Aorta (tissue), 5 donors: ENCODE results near the gene HLA-DPB1. TPM values are rescaled to one million over a fixed set of nuclear protein-coding genes. Genes with fewer than 3 reads are reported as not detected.

Experiments used
- ATAC-seq: fragments of 200-7000 bp; cut with Tn5 transposase; one replicate; pipeline ENCODE4 v1.9.1; 2022; ENCODE audit warnings: moderate library complexity; ENCODE audit not compliant: low FRiP score
- DNase-seq, 2 donors: peaks; one replicate each; pipeline ENCODE4 v3.0.0-alpha.2; 2020
- H3K27ac ChIP-seq, 2 donors: one replicate each; pipeline ENCODE4 v1.5.1; 2013; ENCODE audit warnings: low read length in 2 of 2, mild to moderate bottlenecking in 2 of 2, moderate library complexity in 2 of 2, control low read depth in 1 of 2, inconsistent platforms in 1 of 2, low read depth in 1 of 2
- H3K27me3 ChIP-seq, 2 donors: one replicate each; pipeline ENCODE4 v1.6.1; 2013; ENCODE audit warnings: control low read depth in 1 of 2, low read length in 1 of 2, mild to moderate bottlenecking in 1 of 2, moderate library complexity in 1 of 2; ENCODE audit not compliant: insufficient read depth in 2 of 2, control insufficient read depth in 1 of 2
- H3K36me3 ChIP-seq, 2 donors: one replicate each; pipeline ENCODE4 v1.6.1; 2013; ENCODE audit warnings: control low read depth in 1 of 2, low read length in 1 of 2, mild to moderate bottlenecking in 1 of 2; ENCODE audit not compliant: insufficient read depth in 2 of 2, control insufficient read depth in 1 of 2
- H3K4me1 ChIP-seq, 2 donors: one replicate each; pipeline ENCODE4 v1.6.1; 2013; ENCODE audit warnings: low read length in 2 of 2, control low read depth in 1 of 2, mild to moderate bottlenecking in 1 of 2, moderate library complexity in 1 of 2; ENCODE audit not compliant: insufficient read depth in 2 of 2, control insufficient read depth in 1 of 2
- H3K4me3 ChIP-seq, 2 donors: one replicate each; pipeline ENCODE4 v1.5.1; 2013; ENCODE audit warnings: low read length in 2 of 2, control low read depth in 1 of 2, mild to moderate bottlenecking in 1 of 2
- H3K9me3 ChIP-seq: one replicate; pipeline ENCODE4 v1.6.1; 2013; ENCODE audit warnings: mild to moderate bottlenecking, low read length; ENCODE audit not compliant: control insufficient read depth
- WGBS, 2 donors: extraction: QIAGEN DNeasy Blood & Tissue Kit; methylation state at CpG; one replicate each; pipeline ENCODE4 v1.1.7; 2013; 5-methylcytosine and 5-hydroxymethylcytosine counted together
- intact Hi-C, 2 donors: fragments of 100-400 bp; cut with DNase I; formaldehyde crosslinking; loops; one replicate each; pipeline versions ENCODE4 v1.14.2 to v1.15.0; 2022
- polyA plus RNA-seq, 2 donors: library from polyadenylated mRNA; stranded (reverse); fragments of 200-250 nt; gene quantifications; one replicate each; pipeline ENCODE4 v1.2.3, GENCODE V29; 2013
- total RNA-seq, 2 donors: library from RNA; stranded (reverse); fragmentation: NEBNext Ultra II Directional; extraction: Animal tissue kit (Norgen Biotek cat#: 25700); gene quantifications; one replicate each; pipeline ENCODE4 v1.2.1, GENCODE V29; 2021
- donor health status: healthy with polysubstance abuse.
- donor health status: Bipolar disorder and iron deficiency.
- donor health status: DM: no; HTN: no; CAD: no.
- donor health status: DM: no; HTN: no; CAD: no.
- donor health status: DM: yes; HTN: yes; CAD: no.

The HLA-DPB1 gene
- total and polyA plus RNA-seq, 4 donors, result 45.4 to 215 (median 106) TPM

- no peaks in the 10 kb centered on the region for H3K36me3 ChIP-seq
- no peak overlapping the region for H3K4me3 ChIP-seq
- H3K9me3 ChIP-seq, result peaks cover 4% of the 10 kb centered on the region
- no peaks in the 10 kb centered on the region for H3K4me1 ChIP-seq
- ATAC-seq, result no peak
- 76 to 81% methylated on average over 4 of the region's 4 CpGs for WGBS, 2 donors
- intact Hi-C loops, result no loop called here
- no peaks in the 10 kb centered on the region for H3K27me3 ChIP-seq
- DNase-seq, result no peak
- H3K27ac ChIP-seq, result no peak overlapping the region
Measured at GRCh38 chr6:33124947-33125346, 49.2 kb downstream of the HLA-DPB1 start.

DNA sequence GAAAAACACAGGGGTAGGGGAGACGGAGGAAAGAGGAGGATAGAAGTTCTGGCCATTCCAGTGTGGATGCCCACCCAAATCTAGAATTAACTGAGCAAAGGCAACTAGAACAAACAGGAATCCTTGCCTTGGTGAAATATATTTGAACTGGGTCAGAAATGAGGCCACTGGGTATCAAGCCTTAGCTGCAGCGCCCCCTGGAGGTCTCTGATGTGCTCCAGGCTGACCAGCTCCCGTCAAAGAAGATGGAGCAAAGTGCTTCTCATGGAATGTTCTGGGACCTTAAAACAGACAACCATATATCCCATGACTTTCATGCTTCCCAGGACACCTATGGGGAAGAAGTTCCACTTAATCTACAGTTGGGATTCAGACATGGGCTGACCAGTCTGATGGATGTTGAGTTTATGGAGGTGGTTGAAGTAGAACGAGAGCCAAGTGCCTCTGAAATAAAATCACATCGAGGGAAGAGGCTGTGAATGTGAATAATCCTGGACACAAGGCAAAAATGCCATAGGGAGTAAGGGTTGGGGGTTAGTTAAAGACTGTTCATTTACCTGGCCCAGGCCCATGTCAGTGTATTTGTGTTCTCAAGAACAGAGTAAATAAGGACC, 50.4 kb downstream of the HLA-DPB1 start:
- 36% methylated on average over 5 of the region's 5 CpGs for WGBS, 2 donors
- no peaks in the 10 kb centered on the region for H3K36me3 ChIP-seq
- no peak overlapping the region for H3K4me3 ChIP-seq
- intact Hi-C loops, result no loop called here
- peaks cover 4% of the 10 kb centered on the region for H3K9me3 ChIP-seq
- H3K27me3 ChIP-seq, result no peaks in the 10 kb centered on the region
- ATAC-seq (peak; percentile 59), DNase-seq (peak; percentile 87 to 92)
- H3K4me1 ChIP-seq, result no peaks in the 10 kb centered on the region
- H3K27ac ChIP-seq, result no peak overlapping the region

GRCh38 chr6:33128318-33128717, 52.5 kb downstream of the HLA-DPB1 start:
- WGBS, 2 donors, result 54 to 75% methylated on average over 3 of the region's 3 CpGs
- intact Hi-C loops, result no loop called here

DNA sequence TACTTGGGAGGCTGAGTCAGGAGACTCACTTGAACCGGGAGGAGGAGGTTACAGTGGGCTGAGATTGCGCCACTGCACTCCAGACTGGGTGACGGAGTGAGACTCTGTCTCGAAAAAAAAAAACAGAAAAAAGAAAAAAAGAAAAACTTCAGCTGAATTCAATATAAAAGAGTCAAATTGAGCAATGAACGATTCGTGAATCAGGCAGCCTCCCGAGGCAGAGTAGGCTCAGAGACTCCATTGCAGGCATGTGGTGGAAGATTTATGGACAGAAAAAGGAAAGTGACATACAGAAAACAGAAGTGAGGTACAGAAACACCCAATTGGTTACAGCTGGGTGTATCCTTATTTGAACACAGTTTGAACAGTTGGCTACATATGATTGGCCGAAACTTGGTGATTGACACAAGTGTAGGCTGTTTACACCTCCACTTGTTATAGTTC, 56.3 kb downstream of the HLA-DPB1 start:
- WGBS, 2 donors, result 54 to 61% methylated on average over 8 of the region's 8 CpGs
- Histone ChIP-seq H3K27me3 (no peaks in the 10 kb centered on the region), H3K36me3 (no peaks in the 10 kb centered on the region), H3K4me1 (no peaks in the 10 kb centered on the region), H3K27ac (no peak overlapping the region), H3K9me3 (no peaks in the 10 kb centered on the region), H3K4me3 (no peak overlapping the region)
- ATAC-seq (no peak), DNase-seq (no peak)
- intact Hi-C loops, result no loop called here

More at GRCh38 chr6:33128318-33128717, 52.5 kb downstream of the HLA-DPB1 start:
- DNase-seq (no peak), ATAC-seq (no peak)
- H3K4me1 ChIP-seq, result no peaks in the 10 kb centered on the region
- H3K9me3 ChIP-seq, result peaks cover 3% of the 10 kb centered on the region
- H3K4me3 ChIP-seq, result no peak overlapping the region
- no peaks in the 10 kb centered on the region for H3K36me3 ChIP-seq
- H3K27ac ChIP-seq, result no peak overlapping the region
- no peaks in the 10 kb centered on the region for H3K27me3 ChIP-seq

- 50 to 53% methylated on average over 4 of the region's 4 CpGs for WGBS, 2 donors
- Histone ChIP-seq H3K4me3 (no peak overlapping the region), H3K36me3 (no peaks in the 10 kb centered on the region), H3K27me3 (no peaks in the 10 kb centered on the region), H3K9me3 (no peaks in the 10 kb centered on the region), H3K27ac (no peak overlapping the region), H3K4me1 (no peaks in the 10 kb centered on the region)
- intact Hi-C loops, result no loop called here
- ATAC-seq (no peak), DNase-seq (no peak)
Measured at GRCh38 chr6:33136310-33136900, 60.6 kb downstream of the HLA-DPB1 start.

Other genes starting within 250 kb of the HLA-DPB1 start
- 10 to 100 TPM; 26.5 to 48.1 TPM for gene TAP2, start 237.3 kb upstream of the HLA-DPB1 start, total RNA-seq
- 10 to 100 TPM in 1 of 2 donors, 1 to 10 TPM in 1; 2.5 to 25.6 TPM for gene TAP2, start 237.3 kb upstream of the HLA-DPB1 start, polyA plus RNA-seq
- 10 to 100 TPM; 40.8 to 58.4 TPM for gene PSMB8, start 231.9 kb upstream of the HLA-DPB1 start, total RNA-seq
- gene PSMB8, start 231.9 kb upstream of the HLA-DPB1 start, polyA plus RNA-seq, result 10 to 100 TPM; 59.6 to 69.7 TPM
- gene TAP1, start 222.3 kb upstream of the HLA-DPB1 start, total RNA-seq, result 10 to 100 TPM; 39.4 to 42.1 TPM
- 10 to 100 TPM; 14.4 to 48.3 TPM for gene TAP1, start 222.3 kb upstream of the HLA-DPB1 start, polyA plus RNA-seq
- gene PSMB9, start 221.8 kb upstream of the HLA-DPB1 start, total RNA-seq, result 10 to 100 TPM; 24.9 to 42.8 TPM
- 10 to 100 TPM; 27.9 to 38.8 TPM for gene PSMB9, start 221.8 kb upstream of the HLA-DPB1 start, polyA plus RNA-seq
- gene HLA-DMB, start 135.0 kb upstream of the HLA-DPB1 start, total RNA-seq, result 10 to 100 TPM; 20.1 to 73.1 TPM
- gene HLA-DMB, start 135.0 kb upstream of the HLA-DPB1 start, polyA plus RNA-seq, result 10 to 100 TPM in 1 of 2 donors, 1 to 10 TPM in 1; 3.6 to 35.7 TPM
- 100 to 1,000 TPM in 1 of 2 donors, 10 to 100 TPM in 1; 36.9 to 109 TPM for gene HLA-DMA, start 122.9 kb upstream of the HLA-DPB1 start, total RNA-seq
- gene HLA-DMA, start 122.9 kb upstream of the HLA-DPB1 start, polyA plus RNA-seq, result 10 to 100 TPM in 1 of 2 donors, 1 to 10 TPM in 1; 9.8 to 33.3 TPM
- gene BRD2, start 107.4 kb upstream of the HLA-DPB1 start, total RNA-seq, result 100 to 1,000 TPM; 166 to 181 TPM
- gene BRD2, start 107.4 kb upstream of the HLA-DPB1 start, polyA plus RNA-seq, result 100 to 1,000 TPM in 1 of 2 donors, 10 to 100 TPM in 1; 71.0 to 145 TPM
- 10 to 100 TPM; 10.4 to 16.7 TPM for gene HLA-DOA, start 66.4 kb upstream of the HLA-DPB1 start, total RNA-seq
- 1 to 10 TPM in 1 of 2 donors, under 1 TPM in 1; 0.28 to 2.8 TPM for gene HLA-DOA, start 66.4 kb upstream of the HLA-DPB1 start, polyA plus RNA-seq
- 100 to 1,000 TPM; 122 to 203 TPM for gene HLA-DPA1, start 2.3 kb upstream of the HLA-DPB1 start, total RNA-seq
- gene HLA-DPA1, start 2.3 kb upstream of the HLA-DPB1 start, polyA plus RNA-seq, result 10 to 100 TPM; 18.6 to 74.9 TPM
- gene COL11A2, start 116.5 kb downstream of the HLA-DPB1 start, total RNA-seq, result 1 to 10 TPM; 1.6 to 1.7 TPM
- 1 to 10 TPM in 1 of 2 donors, under 1 TPM in 1; 0.13 to 3.6 TPM for gene COL11A2, start 116.5 kb downstream of the HLA-DPB1 start, polyA plus RNA-seq
- gene RXRB, start 124.7 kb downstream of the HLA-DPB1 start, total RNA-seq, result 10 to 100 TPM; 51.6 to 55.4 TPM
- 100 to 1,000 TPM in 1 of 2 donors, 10 to 100 TPM in 1; 14.1 to 120 TPM for gene RXRB, start 124.7 kb downstream of the HLA-DPB1 start, polyA plus RNA-seq
- gene SLC39A7, start 124.9 kb downstream of the HLA-DPB1 start, total RNA-seq, result 10 to 100 TPM; 86.9 to 90.3 TPM
- 100 to 1,000 TPM in 1 of 2 donors, 10 to 100 TPM in 1; 59.7 to 102 TPM for gene SLC39A7, start 124.9 kb downstream of the HLA-DPB1 start, polyA plus RNA-seq
- gene HSD17B8, start 128.7 kb downstream of the HLA-DPB1 start, total RNA-seq, result 1 to 10 TPM; 2.7 to 4.4 TPM
- 1 to 10 TPM; 4.4 to 8.8 TPM for gene HSD17B8, start 128.7 kb downstream of the HLA-DPB1 start, polyA plus RNA-seq
- 10 to 100 TPM; 34.1 to 38.1 TPM for gene RING1, start 132.5 kb downstream of the HLA-DPB1 start, total RNA-seq
- 10 to 100 TPM; 26.4 to 64.0 TPM for gene RING1, start 132.5 kb downstream of the HLA-DPB1 start, polyA plus RNA-seq
- gene VPS52, start 195.9 kb downstream of the HLA-DPB1 start, total RNA-seq, result 10 to 100 TPM; 32.1 to 51.4 TPM
- 10 to 100 TPM; 16.0 to 66.6 TPM for gene VPS52, start 195.9 kb downstream of the HLA-DPB1 start, polyA plus RNA-seq
- gene RPS18, start 196.1 kb downstream of the HLA-DPB1 start, total RNA-seq, result 1,000 to 10,000 TPM; 1,497 to 1,720 TPM
- gene RPS18, start 196.1 kb downstream of the HLA-DPB1 start, polyA plus RNA-seq, result 1,000 to 10,000 TPM; 4,066 to 5,431 TPM
- 10 to 100 TPM; 12.7 to 14.3 TPM for gene B3GALT4, start 201.1 kb downstream of the HLA-DPB1 start, total RNA-seq
- gene B3GALT4, start 201.1 kb downstream of the HLA-DPB1 start, polyA plus RNA-seq, result 10 to 100 TPM in 1 of 2 donors, 1 to 10 TPM in 1; 8.3 to 17.0 TPM
- 10 to 100 TPM; 40.6 TPM for gene WDR46, start 213.2 kb downstream of the HLA-DPB1 start, total RNA-seq
- 100 to 1,000 TPM in 1 of 2 donors, 10 to 100 TPM in 1; 24.5 to 143 TPM for gene WDR46, start 213.2 kb downstream of the HLA-DPB1 start, polyA plus RNA-seq
- gene PFDN6, start 213.6 kb downstream of the HLA-DPB1 start, total RNA-seq, result 10 to 100 TPM; 19.8 to 23.7 TPM
- 100 to 1,000 TPM in 1 of 2 donors, 10 to 100 TPM in 1; 71.4 to 114 TPM for gene PFDN6, start 213.6 kb downstream of the HLA-DPB1 start, polyA plus RNA-seq
- gene RGL2, start 223.0 kb downstream of the HLA-DPB1 start, total RNA-seq, result 100 to 1,000 TPM in 1 of 2 donors, 10 to 100 TPM in 1; 71.5 to 107 TPM
- 100 to 1,000 TPM in 1 of 2 donors, 10 to 100 TPM in 1; 20.3 to 178 TPM for gene RGL2, start 223.0 kb downstream of the HLA-DPB1 start, polyA plus RNA-seq
- gene TAPBP, start 238.1 kb downstream of the HLA-DPB1 start, total RNA-seq, result 100 to 1,000 TPM in 1 of 2 donors, 10 to 100 TPM in 1; 73.9 to 113 TPM
- 10 to 100 TPM; 12.5 to 34.7 TPM for gene TAPBP, start 238.1 kb downstream of the HLA-DPB1 start, polyA plus RNA-seq
- gene ZBTB22, start 241.8 kb downstream of the HLA-DPB1 start, total RNA-seq, result 10 to 100 TPM; 21.3 TPM
- 10 to 100 TPM in 1 of 2 donors, 1 to 10 TPM in 1; 6.4 to 15.1 TPM for gene ZBTB22, start 241.8 kb downstream of the HLA-DPB1 start, polyA plus RNA-seq
- gene DAXX, start 247.0 kb downstream of the HLA-DPB1 start, total RNA-seq, result 10 to 100 TPM; 36.6 to 40.7 TPM
- 10 to 100 TPM; 21.5 to 31.5 TPM for gene DAXX, start 247.0 kb downstream of the HLA-DPB1 start, polyA plus RNA-seq